ENCODE measurements around the gene CRACR2A. TPM values are rescaled to one million over a fixed set of nuclear protein-coding genes. Genes with fewer than 3 reads are reported as not detected.

CRACR2A gene
- total and polyA plus RNA-seq, 3 donors from 2014 or later, result 3.1 to 5.0 (median 4.0) TPM

GRCh38 chr12:3777206-3777809 is 24.4 kb upstream of the CRACR2A start:
- intact Hi-C loops (cut with DNase I; ENCODE audit: low total_unique reads), result no loop called here
- DNase-seq, result no peak
- Histone ChIP-seq H3K36me3 (ENCODE audit: low read depth, missing control alignments) (no peaks in the 10 kb centered on the region), H3K4me1 (no peaks in the 10 kb centered on the region), H3K27ac (no peak overlapping the region), H3K27me3 (no peaks in the 10 kb centered on the region), H3K9me3 (no peaks in the 10 kb centered on the region), H3K4me3 (no peak overlapping the region)
- 67 to 75% methylated on average over 3 of the region's 3 CpGs for WGBS, 2 donors
- TF ChIP-seq CTCF (IDR thresholded peaks at IDR 0.05) (peak; percentile 42 to 62 (median 58)), POLR2A (IDR thresholded peaks at IDR 0.05) (no peak)

GRCh38 chr12:3775385-3776035 is 22.6 kb upstream of the CRACR2A start:
- intact Hi-C loops (cut with DNase I; ENCODE audit: low total_unique reads), result no loop called here
- Histone ChIP-seq H3K36me3 (ENCODE audit: low read depth, missing control alignments) (no peaks in the 10 kb centered on the region), H3K9me3 (no peaks in the 10 kb centered on the region), H3K27ac (no peak overlapping the region), H3K4me1 (no peaks in the 10 kb centered on the region), H3K27me3 (no peaks in the 10 kb centered on the region), H3K4me3 (no peak overlapping the region)
- WGBS, 2 donors, result 83 to 86% methylated on average over 5 of the region's 5 CpGs
- TF ChIP-seq CTCF (IDR thresholded peaks at IDR 0.05), result no peak
- no peak for TF ChIP-seq POLR2A (IDR thresholded peaks at IDR 0.05)
- no peak for DNase-seq

- Histone ChIP-seq H3K4me3 (no peak overlapping the region), H3K36me3 (ENCODE audit: low read depth, missing control alignments) (no peaks in the 10 kb centered on the region), H3K4me1 (no peaks in the 10 kb centered on the region), H3K27ac (no peak overlapping the region), H3K9me3 (no peaks in the 10 kb centered on the region), H3K27me3 (no peaks in the 10 kb centered on the region)
- 46 to 58% methylated on average over 4 of the region's 4 CpGs for WGBS, 2 donors
- intact Hi-C loops (cut with DNase I; ENCODE audit: low total_unique reads), result no loop called here
- TF ChIP-seq POLR2A (IDR thresholded peaks at IDR 0.05), result no peak
- TF ChIP-seq CTCF (IDR thresholded peaks at IDR 0.05), result no peak
- no peak for DNase-seq
Measured at GRCh38 chr12:3772380-3772779, 19.5 kb upstream of the CRACR2A start.

- Histone ChIP-seq H3K9me3 (no peaks in the 10 kb centered on the region), H3K27ac (no peak overlapping the region), H3K27me3 (no peaks in the 10 kb centered on the region), H3K36me3 (ENCODE audit: low read depth, missing control alignments) (no peaks in the 10 kb centered on the region), H3K4me1 (no peaks in the 10 kb centered on the region), H3K4me3 (no peak overlapping the region)
- intact Hi-C loops (cut with DNase I; ENCODE audit: low total_unique reads), result no loop called here
- no peak for DNase-seq
- TF ChIP-seq POLR2A (IDR thresholded peaks at IDR 0.05) (no peak), CTCF (IDR thresholded peaks at IDR 0.05) (no peak)
- WGBS, 2 donors, result 69 to 71% methylated on average over 1 of the region's 1 CpG
Measured at GRCh38 chr12:3771853-3772252, 18.9 kb upstream of the CRACR2A start.

- no peaks in the 10 kb centered on the region for H3K27me3 ChIP-seq
- no peak for DNase-seq
- TF ChIP-seq CTCF (IDR thresholded peaks at IDR 0.05) (no peak), POLR2A (IDR thresholded peaks at IDR 0.05) (no peak)
- H3K9me3 ChIP-seq, result no peaks in the 10 kb centered on the region
- WGBS, 2 donors, result 93 to 94% methylated on average over 1 of the region's 1 CpG
- H3K4me1 ChIP-seq, result no peaks in the 10 kb centered on the region
- intact Hi-C loops (cut with DNase I; ENCODE audit: low total_unique reads), result no loop called here
- no peak overlapping the region for H3K4me3 ChIP-seq
- no peaks in the 10 kb centered on the region for H3K36me3 ChIP-seq (ENCODE audit: low read depth, missing control alignments)
- H3K27ac ChIP-seq, result no peak overlapping the region
Measured at GRCh38 chr12:3770891-3771290, 18.0 kb upstream of the CRACR2A start.
